CD14-positive monocyte (primary cell): ENCODE data around the gene TEC. TPM values are rescaled to one million over a fixed set of nuclear protein-coding genes. Genes with fewer than 3 reads are reported as not detected.
A peak's percentile ranks its signal among the peaks of the same experiment; 100 is the strongest.

Experiments
- DNase-seq, 3 donors: peaks; one replicate each; pipeline ENCODE4 v3.0.0-alpha.2; 2011 to 2022
- H2AFZ ChIP-seq: 2 replicates; pipeline ENCODE4 v1.6.0; 2012; ENCODE audit warnings: mild to moderate bottlenecking, low read depth, low read length, inconsistent platforms; ENCODE audit not compliant: insufficient read depth, poor library complexity, severe bottlenecking
- H3K27ac ChIP-seq, 2 donors: 1 replicate in 1 of 2; 2 replicates in 1 of 2; pipeline ENCODE4 v1.5.1; 2012 to 2013; ENCODE audit warnings: low read length in 2 of 2, control low read depth in 1 of 2, inconsistent platforms in 1 of 2, low read depth in 1 of 2, mild to moderate bottlenecking in 1 of 2
- H3K27me3 ChIP-seq, 2 donors: one replicate each; pipeline versions ENCODE4 v1.6.0 to v1.6.1; 2011 to 2013; ENCODE audit warnings: low read length in 2 of 2; ENCODE audit not compliant: control insufficient read depth in 2 of 2, insufficient read depth in 2 of 2
- H3K36me3 ChIP-seq, 2 donors: replicated peaks in 1 of 2; 1 replicate in 1 of 2; 2 replicates in 1 of 2; pipeline versions ENCODE4 v1.5.1 to v1.6.1; 2012 to 2013; ENCODE audit warnings: low read length in 2 of 2, control low read depth in 1 of 2, inconsistent platforms in 1 of 2, mild to moderate bottlenecking in 1 of 2; ENCODE audit not compliant: insufficient read depth in 2 of 2, control insufficient read depth in 1 of 2
- H3K4me1 ChIP-seq, 2 donors: 1 replicate in 1 of 2; 2 replicates in 1 of 2; pipeline versions ENCODE4 v1.5.1 to v1.6.1; 2012 to 2013; ENCODE audit warnings: low read length in 2 of 2, control low read depth in 1 of 2, inconsistent platforms in 1 of 2, mild to moderate bottlenecking in 1 of 2, moderate library complexity in 1 of 2; ENCODE audit not compliant: insufficient read depth in 2 of 2, control insufficient read depth in 1 of 2
- H3K4me2 ChIP-seq: replicated peaks from 2 replicates; pipeline ENCODE3; 2012; ENCODE audit warnings: low read length, moderate library complexity, mild to moderate bottlenecking; ENCODE audit not compliant: poor library complexity, severe bottlenecking; ENCODE audit errors: extremely low read depth
- H3K4me3 ChIP-seq, 3 experiments: fragments of 200-600 bp in 1 of 3; sonication (generic) in 1 of 3; replicated peaks in 1 of 3; 1 replicate in 2 of 3; 2 replicates in 1 of 3; pipeline ENCODE4 v1.5.1; 2011 to 2013; ENCODE audit warnings: low read length in 3 of 3, mild to moderate bottlenecking in 3 of 3, control low read depth in 2 of 3, low read depth in 2 of 3, inconsistent platforms in 1 of 3, moderate library complexity in 1 of 3
- H3K79me2 ChIP-seq: 2 replicates; pipeline ENCODE4 v1.6.0; 2012; ENCODE audit warnings: mild to moderate bottlenecking, control low read depth, inconsistent platforms, low read length, moderate library complexity; ENCODE audit not compliant: insufficient read depth
- H3K9ac ChIP-seq: 2 replicates; pipeline ENCODE4 v1.6.0; 2017; ENCODE audit warnings: low read length, mild to moderate bottlenecking; ENCODE audit not compliant: insufficient read depth, poor library complexity, severe bottlenecking
- H3K9me3 ChIP-seq, 2 donors: replicated peaks in 1 of 2; 1 replicate in 1 of 2; 2 replicates in 1 of 2; pipeline versions ENCODE4 v1.5.1 to v1.6.1; 2012 to 2013; ENCODE audit warnings: low read length in 2 of 2, control low read depth in 1 of 2; ENCODE audit not compliant: control insufficient read depth in 1 of 2, insufficient read depth in 1 of 2
- H4K20me1 ChIP-seq: 2 replicates; pipeline ENCODE4 v1.6.0; 2012; ENCODE audit warnings: mild to moderate bottlenecking, low read length, control low read depth, moderate library complexity; ENCODE audit not compliant: insufficient read depth
- H3K27ac Mint-ChIP-seq, 7 donors: one replicate each; pipeline ENCODE4 v1.8.0; 2020; ENCODE audit warnings: mild to moderate bottlenecking in 7 of 7, mixed read lengths in 7 of 7, moderate library complexity in 6 of 7, inconsistent platforms in 2 of 7
- H3K27me3 Mint-ChIP-seq, 3 donors: one replicate each; pipeline ENCODE4 v1.8.0; 2021 to 2022; ENCODE audit warnings: low read depth in 3 of 3, mild to moderate bottlenecking in 3 of 3, mixed read lengths in 3 of 3, moderate library complexity in 3 of 3, inconsistent platforms in 1 of 3
- H3K36me3 Mint-ChIP-seq, 2 donors: one replicate each; pipeline ENCODE4 v1.8.0; 2020; ENCODE audit warnings: mixed read lengths in 2 of 2, inconsistent platforms in 1 of 2, mild to moderate bottlenecking in 1 of 2
- H3K4me1 Mint-ChIP-seq: one replicate; pipeline ENCODE4 v1.8.0; 2020; ENCODE audit warnings: mild to moderate bottlenecking, mixed read lengths
- H3K4me3 Mint-ChIP-seq, 2 donors: one replicate each; pipeline ENCODE4 v1.8.0; 2020; ENCODE audit warnings: mild to moderate bottlenecking in 2 of 2, mixed read lengths in 2 of 2, moderate library complexity in 1 of 2
- H3K9me3 Mint-ChIP-seq, 7 donors: one replicate each; pipeline ENCODE4 v1.8.0; 2020 to 2022; ENCODE audit warnings: mixed read lengths in 7 of 7, mild to moderate bottlenecking in 6 of 7, moderate library complexity in 6 of 7, inconsistent platforms in 2 of 7
- WGBS: methylation state at CpG from one replicate; pipeline ENCODE4 v1.1.5; 2013; ENCODE audit warnings: missing lambda C conversion rate; ENCODE audit not compliant: insufficient coverage; 5-methylcytosine and 5-hydroxymethylcytosine counted together
- intact Hi-C, 2 donors: fragments of 100-400 bp; cut with micrococcal nuclease; formaldehyde crosslinking; loops; one replicate each; pipeline versions ENCODE4 v1.15.0 to v1.15.1; 2023
- polyA plus RNA-seq, 3 donors: library from polyadenylated mRNA; depleted of rRNA in 1 of 3; unstranded in 2 of 3; stranded (reverse) in 1 of 3; fragments of 300-500 nt in 2 of 3; fragments of >200 nt in 1 of 3; fragmentation: Illumina TruSeq in 2 of 3; gene quantifications; 1 replicate in 2 of 3; 2 replicates in 1 of 3; pipeline ENCODE4 v1.2.3, GENCODE V29; 2012 to 2021
- TF ChIP-seq, protein P1 (sequence below): fragments of 200-600 bp; IDR thresholded peaks from one replicate; pipeline ENCODE4 v1.8.0; 2022; ENCODE audit warnings: antibody characterized with exemption, mild to moderate bottlenecking

Gene TEC
- polyA plus RNA-seq, 3 donors = 0.30 to 2.5 (median 0.73) TPM

DNA sequence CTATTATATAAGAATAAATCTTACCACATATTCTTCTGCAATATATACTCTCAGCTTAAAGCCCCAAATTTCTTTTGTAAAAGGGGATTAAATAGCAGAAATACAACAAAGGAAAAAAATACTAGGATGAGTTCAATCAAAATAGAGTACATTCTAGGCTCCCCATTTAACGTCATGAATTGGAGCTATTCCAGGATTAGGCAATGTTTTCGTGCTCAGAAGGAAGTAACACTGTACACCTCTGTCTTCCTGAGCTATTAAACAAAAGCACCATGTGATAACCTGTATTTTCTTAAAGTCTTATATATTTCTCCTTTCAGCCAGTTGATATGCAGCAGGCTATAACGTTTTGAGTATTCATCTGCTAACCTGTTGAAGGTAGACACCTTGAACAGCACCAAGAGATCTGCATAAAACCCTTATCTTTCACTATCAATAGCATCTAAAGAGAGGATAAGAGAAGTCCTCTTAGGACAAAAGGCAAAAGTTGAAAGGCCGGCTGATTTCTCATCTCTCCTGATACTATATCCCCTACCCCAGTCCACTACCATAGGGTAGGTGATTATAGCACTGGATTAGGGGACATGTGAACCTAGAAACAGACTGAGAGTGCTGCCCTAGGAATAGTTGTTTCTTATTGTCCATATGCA lies 31.5 kb downstream of the TEC start:
- Mint-ChIP-seq H3K27me3 (no peaks in the 10 kb centered on the region), H3K27ac (no peak overlapping the region), H3K4me3 (no peak overlapping the region), H3K4me1 (peaks cover 57% of the 10 kb centered on the region), H3K36me3 (peaks cover 0 to 3% of the 10 kb centered on the region in 2 donors), H3K9me3 (peaks cover 0 to 3% (median 0%) of the 10 kb centered on the region in 7 donors)
- H3K9ac ChIP-seq = no peak overlapping the region
- DNase-seq = peak in 2 of 3 donors; percentile 33 to 53
- H4K20me1 ChIP-seq = no peaks in the 10 kb centered on the region
- intact Hi-C loops = no loop called here
- no peak overlapping the region for H3K27ac ChIP-seq
- H3K79me2 ChIP-seq = peaks cover 95% of the 10 kb centered on the region
- no peak overlapping the region for H2AFZ ChIP-seq
- TF ChIP-seq, protein P1, sequence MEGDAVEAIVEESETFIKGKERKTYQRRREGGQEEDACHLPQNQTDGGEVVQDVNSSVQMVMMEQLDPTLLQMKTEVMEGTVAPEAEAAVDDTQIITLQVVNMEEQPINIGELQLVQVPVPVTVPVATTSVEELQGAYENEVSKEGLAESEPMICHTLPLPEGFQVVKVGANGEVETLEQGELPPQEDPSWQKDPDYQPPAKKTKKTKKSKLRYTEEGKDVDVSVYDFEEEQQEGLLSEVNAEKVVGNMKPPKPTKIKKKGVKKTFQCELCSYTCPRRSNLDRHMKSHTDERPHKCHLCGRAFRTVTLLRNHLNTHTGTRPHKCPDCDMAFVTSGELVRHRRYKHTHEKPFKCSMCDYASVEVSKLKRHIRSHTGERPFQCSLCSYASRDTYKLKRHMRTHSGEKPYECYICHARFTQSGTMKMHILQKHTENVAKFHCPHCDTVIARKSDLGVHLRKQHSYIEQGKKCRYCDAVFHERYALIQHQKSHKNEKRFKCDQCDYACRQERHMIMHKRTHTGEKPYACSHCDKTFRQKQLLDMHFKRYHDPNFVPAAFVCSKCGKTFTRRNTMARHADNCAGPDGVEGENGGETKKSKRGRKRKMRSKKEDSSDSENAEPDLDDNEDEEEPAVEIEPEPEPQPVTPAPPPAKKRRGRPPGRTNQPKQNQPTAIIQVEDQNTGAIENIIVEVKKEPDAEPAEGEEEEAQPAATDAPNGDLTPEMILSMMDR = no peak
- H3K9me3 ChIP-seq = no peaks in the 10 kb centered on the region
- H3K4me3 ChIP-seq = no peak overlapping the region
- no peak overlapping the region for H3K4me2 ChIP-seq
- H3K36me3 ChIP-seq = no peaks in the 10 kb centered on the region
- no peaks in the 10 kb centered on the region for H3K27me3 ChIP-seq
- WGBS = no CpG with 5 or more reads among the region's 4 CpGs
- H3K4me1 ChIP-seq = peaks cover 23 to 29% of the 10 kb centered on the region in 2 donors

DNA sequence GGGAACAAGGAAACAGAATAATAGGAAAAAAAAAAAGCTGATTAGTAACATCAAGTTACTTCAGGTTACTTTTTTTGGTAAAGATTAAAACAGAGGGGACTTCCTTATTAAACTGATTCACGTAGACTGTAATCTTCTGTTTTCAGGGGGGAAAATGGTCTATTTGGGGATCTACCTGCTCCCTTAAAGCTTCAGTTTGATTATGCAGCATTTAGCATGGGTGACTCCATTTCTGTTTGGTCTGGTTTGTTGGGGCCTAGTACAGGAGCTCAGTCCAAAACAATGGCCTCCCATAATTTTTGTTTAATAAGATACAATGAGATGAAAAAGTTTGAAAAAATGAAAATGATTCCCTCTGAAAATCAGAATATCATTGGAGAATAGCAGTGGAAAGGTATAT lies 34.6 kb downstream of the TEC start:
- no peaks in the 10 kb centered on the region for H3K27me3 Mint-ChIP-seq

More for the DNA sequence above, 34.6 kb downstream of the TEC start:
- H3K4me3 Mint-ChIP-seq = no peak overlapping the region
- H3K4me2 ChIP-seq = no peak overlapping the region
- no peaks in the 10 kb centered on the region for H3K9me3 ChIP-seq
- no CpG with 5 or more reads among the region's 1 CpG for WGBS
- peak overlapping the region in 3 of 7 donors; percentile 3 to 55 (median 40) for H3K27ac Mint-ChIP-seq
- no peak overlapping the region for H2AFZ ChIP-seq
- intact Hi-C loops = no loop called here
- H3K4me1 Mint-ChIP-seq = peaks cover 47% of the 10 kb centered on the region
- no peaks in the 10 kb centered on the region for H3K27me3 ChIP-seq
- H3K4me3 ChIP-seq = no peak overlapping the region
- no peak overlapping the region for H3K27ac ChIP-seq
- H3K36me3 ChIP-seq = no peaks in the 10 kb centered on the region
- no peak overlapping the region for H3K9ac ChIP-seq
- peaks cover 0 to 11% of the 10 kb centered on the region in 2 donors for H3K36me3 Mint-ChIP-seq
- peaks cover 94% of the 10 kb centered on the region for H3K79me2 ChIP-seq
- peaks cover 17 to 28% of the 10 kb centered on the region in 2 donors for H3K4me1 ChIP-seq
- DNase-seq = no peak
- TF ChIP-seq, protein P1 = no peak
- no peaks in the 10 kb centered on the region for H4K20me1 ChIP-seq
- H3K9me3 Mint-ChIP-seq = peaks cover 0 to 3% (median 0%) of the 10 kb centered on the region in 7 donors
